GM18861 (cell line): ENCODE measurements around the gene IER5L.
A peak's percentile ranks its signal among the peaks of the same experiment; 100 is the strongest.

Experiments used
- ATAC-seq: cut with Tn5 transposase; IDR thresholded peaks from one replicate; pipeline ENCODE4 v1.9.1; 2021; ENCODE audit not compliant: unreplicated experiment

IER5L gene

DNA sequence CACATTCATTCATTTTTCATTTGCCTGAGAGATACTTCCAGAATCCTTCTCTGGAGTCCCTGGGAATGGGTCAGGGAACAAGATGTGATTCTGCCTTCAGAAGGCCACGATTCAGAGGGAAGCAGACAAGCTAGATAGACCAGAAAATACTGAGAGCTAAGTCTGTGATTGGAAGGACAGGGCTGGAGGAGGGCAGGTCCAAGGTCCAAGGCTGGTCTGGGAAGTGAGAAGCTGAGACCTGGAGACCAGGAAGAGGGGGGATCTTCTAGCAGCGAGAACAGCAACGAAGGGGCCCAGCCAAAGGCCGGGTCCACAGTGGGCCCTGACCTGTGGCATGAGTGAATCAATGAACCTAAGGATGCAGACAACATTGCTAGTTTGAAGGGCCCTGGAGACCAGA is 4.1 kb upstream of the IER5L start:
- no peak for ATAC-seq

DNA sequence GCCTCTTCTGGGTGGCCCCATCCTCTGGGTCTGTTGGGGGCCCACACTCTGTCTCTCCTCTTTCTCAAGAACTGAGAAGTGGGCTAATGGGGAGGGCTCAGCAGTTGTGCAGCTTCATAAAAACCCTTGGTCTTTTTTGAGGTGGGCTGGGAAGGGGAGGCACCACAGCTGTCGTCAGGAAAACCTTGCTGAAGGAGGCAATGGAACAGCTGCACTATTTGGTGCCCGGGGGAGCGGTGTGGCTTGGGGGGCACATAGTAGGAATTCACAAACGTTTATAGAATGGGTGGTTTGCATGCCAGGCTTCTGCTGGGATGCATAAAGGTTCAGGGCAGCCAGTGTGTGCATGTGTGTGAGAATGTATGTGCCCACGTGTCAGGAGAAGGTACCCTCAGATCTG is 3.2 kb upstream of the IER5L start:
- no peak for ATAC-seq

DNA sequence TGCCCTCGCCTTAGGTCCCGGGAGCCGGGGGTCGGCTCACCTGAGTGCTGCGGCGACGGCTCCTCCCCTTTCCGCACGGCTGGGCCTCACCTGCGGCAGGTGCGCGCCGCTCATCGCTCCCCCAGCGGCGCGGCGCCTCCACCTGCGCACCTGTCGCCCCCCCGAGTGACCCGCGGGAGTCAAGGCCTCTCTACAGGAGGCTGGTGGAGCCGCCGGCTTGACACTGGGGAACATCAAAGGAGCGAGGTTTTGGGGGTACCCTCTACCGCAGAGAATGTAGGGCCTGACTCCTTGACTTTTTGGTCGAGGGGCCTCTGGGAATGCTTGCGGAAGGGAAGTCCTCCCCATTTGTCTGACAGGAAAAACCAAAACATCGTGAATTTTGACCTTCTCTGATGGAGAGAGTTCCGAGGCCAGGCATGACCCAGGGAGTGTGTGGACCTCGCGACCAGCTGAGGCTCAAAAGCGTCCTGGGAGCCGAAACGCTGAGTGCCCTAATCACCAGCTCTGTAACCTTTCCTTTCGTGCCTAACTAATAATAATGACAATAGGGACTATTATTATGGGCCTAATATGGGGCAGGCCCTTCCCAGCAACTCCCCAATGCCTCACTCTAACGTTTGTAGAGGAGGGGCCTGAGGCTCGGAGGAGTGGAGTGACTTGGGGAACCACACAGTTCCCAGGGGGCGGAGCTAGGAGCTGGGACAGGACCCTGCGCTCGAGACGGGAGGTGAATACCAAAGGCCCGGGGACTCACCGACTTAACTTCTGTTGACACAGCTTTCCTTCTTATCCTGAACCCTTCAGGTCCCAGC is 714 bp upstream of the IER5L start:
- ATAC-seq: no peak

DNA sequence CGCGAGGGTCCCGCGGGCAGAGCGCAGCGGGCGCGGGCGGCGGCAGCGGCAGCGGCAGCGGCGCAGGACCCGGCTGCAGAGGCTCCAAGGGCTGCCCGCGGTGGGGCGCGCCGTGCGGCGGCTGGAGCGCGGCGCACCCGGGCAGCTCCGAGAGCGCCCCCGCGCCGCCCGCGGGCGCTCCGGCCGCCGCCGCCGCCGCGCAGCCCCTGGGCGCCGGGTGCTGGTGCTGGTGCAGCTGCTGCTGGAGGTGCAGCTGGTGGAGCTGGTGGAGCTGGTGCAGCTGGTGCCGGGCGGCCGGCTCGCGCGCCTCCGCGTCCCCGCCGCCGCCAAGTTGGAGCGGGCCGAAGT is 644 bp downstream of the IER5L start:
- ATAC-seq: peak; percentile 13

DNA sequence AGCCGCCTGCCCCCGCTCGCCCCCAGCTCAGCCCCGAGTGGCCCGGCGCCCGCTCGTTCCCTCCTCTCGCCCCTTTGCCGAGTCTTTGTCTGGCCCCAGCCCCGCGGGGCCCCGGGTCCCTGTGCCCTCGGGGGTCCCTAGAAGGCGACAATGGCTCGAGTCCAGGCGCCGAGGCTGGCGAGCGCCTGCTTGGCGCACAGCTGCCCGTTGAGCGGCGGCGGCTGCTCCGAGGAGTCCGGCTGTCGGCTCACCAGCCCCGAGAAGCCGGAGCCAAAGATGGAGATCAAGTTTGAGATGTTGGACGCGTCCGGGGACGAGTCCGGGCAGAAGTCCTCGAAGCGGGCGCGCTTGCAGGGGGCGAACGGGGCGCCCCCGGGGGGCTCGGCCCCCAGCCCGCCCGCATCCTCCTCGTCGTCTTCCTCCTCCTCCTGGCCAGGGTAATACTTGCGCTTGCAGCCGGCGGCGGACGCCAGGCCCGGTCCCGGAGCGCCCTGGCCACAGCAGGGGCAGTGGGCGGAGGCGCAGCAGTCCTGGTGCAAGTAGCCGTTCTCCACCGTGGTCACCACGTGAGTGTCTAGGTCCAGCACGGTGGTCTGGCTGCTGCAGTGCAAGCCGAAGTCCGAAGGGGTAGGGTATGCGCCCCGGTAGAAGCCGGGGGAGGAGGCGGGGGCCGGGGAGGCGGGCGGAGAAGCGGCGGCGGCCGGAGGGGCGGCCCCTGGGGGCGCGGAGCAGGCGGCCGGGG is 1.2 kb downstream of the IER5L start:
- no peak for ATAC-seq

DNA sequence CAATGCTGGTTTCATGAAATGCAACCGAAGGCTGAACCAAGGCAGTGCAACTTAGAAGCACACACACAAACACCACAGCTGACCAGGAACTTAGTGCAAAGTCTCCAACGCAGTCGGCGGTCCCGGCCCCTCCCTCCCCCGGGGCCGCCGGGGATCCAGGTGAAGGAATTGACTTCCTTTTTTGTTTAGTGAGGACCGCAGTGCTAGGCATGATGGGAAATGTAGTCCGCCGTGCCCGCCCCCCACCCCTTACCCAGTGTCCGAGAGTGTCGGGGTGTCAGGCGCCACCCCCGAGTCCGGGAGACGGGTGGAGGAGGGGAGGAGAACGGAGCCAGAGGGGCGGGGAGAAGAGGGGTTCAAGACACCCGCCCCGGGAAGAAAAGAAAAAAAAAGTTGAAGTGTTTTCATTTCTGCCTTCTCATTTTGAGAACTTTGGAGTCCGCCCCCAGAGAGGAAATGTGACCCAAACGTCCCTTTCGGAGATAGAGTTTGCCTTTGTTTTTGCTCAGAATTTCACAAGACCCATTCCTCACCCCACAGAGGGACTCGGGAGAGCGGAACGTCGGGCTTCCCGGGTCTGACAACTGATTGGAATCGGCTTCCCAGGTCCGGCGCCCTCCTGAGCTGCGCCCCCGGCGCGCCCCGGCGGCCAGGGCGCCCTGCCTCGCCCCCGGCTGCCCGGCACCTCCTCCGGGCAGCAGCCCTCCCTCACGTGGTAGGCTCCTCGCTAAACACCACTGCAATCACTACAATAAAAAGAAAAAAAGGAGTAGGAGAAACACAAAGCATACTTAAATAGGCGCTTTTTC is 2.0 kb downstream of the IER5L start:
- ATAC-seq: no peak

DNA sequence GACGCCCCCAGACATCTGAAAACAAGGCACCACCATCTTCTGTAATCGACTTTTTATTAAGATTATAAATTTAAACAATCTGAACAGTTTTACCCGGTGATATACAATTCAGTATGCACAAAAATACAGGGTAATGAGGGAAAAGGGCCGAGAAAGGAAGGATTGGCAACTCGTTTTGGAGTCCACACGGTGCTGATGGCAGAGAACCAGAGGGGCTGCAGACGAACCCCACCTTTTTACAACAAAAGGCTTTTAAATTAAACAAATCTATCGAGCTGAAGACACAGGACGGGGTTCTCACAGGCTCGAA is 2.6 kb downstream of the IER5L start:
- ATAC-seq: no peak

DNA sequence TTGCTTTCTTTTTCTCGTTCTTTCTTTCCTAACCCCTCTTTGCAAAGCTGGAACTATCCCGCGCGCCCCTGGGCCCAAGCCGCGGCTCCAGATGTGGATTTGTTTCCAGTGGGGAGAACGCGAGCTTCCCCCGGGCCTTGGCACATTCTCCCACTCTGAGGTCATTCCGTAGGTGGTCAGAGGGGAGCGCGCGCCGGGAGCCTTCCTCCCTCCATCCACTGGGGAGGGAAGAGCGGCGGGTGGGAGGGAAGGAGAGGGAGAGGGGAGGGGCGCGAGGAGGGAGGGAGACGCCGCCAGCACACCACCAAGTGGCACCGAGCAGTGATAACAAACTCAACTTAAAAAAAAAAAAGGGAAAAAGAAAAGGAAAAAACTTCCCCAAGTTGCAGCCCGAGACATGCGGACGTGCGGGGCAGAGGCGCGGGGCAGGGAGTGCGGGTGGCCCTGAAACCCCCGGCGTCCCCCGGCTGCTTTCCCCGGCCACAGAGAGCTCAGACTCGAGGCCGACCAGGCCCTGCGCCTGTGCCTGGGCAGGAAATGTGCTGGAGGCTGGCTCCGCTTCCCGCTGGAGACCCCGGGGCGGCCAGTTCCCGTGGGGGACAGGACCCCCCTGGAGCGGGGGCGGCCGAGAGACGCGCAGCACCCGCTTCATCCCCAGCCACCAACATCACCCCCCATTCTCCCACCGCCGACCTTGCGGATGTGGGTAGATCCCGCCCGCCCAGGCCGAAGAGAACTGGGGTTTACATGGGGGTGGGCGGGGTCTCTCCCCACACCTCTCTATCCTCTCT is 3.1 kb downstream of the IER5L start:
- no peak for ATAC-seq

DNA sequence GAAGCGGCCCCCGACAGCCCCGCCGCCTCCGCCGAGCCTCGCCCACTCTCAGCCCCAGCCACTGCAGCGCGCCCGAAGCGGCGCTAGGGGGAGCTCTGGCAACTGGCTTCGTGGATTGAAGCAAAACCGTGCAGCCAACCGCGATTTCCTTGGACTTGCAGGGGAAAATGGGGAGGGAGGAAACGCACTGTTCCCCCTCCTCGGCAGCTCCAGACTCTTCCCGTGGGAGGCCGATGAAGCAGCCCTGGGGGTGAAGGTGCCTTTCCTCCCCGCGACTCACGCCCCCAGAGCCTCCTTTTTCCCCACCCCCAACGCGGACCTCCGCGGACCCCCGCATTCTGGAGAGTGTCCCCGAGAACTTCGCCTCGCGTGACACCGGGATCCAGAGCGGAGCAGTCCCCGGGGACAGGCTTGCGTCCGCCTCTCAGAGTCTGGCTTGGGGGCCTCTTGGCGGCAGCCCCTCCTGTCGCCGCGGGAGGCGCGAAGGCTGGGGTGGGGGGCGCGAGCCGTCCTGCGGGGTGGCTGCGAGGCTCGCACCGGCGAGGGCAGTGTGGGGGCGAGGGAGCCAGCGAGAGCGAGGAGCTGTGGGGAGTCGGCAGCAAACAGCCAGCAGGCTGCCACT is 3.8 kb downstream of the IER5L start:
- no peak for ATAC-seq

DNA sequence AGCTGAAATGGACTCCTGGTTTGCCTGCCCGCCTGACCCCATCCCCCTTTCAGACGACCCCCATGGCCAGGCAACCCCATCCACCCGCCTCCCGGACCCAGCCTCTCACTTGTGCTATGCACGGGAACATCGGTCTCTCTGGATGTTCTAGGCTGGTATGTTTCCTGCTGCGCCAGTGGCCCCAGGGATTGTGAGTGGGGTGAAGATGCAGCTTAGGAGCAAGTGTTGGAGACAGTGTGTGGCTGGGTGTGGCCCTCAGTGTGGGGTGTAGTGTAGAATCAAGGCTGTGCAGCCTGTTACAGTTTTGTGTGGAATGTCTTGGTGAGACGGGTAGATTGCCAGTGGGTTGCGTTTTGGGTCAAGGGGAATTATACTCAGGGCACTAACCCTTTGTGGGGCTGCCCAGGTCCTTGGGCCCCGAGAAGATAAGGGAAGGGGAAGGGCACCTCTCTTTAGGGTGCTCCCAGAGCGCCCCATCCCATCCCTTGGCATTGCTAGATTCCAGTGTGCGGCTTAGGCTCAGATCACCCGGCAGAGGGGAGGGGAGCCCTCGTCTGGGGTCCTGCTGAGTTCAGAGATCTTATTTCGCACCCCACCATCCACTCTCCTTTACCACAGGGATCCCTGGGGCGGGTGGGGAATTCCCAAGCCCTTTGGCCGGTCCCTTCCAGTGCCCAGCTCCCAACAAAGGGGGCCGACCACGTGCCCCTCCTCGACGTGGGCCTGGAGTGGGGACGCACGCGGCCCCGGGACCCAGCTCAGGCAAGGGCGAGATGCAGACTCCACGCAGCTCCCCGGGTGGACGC is 4.6 kb downstream of the IER5L start:
- ATAC-seq: no peak

DNA sequence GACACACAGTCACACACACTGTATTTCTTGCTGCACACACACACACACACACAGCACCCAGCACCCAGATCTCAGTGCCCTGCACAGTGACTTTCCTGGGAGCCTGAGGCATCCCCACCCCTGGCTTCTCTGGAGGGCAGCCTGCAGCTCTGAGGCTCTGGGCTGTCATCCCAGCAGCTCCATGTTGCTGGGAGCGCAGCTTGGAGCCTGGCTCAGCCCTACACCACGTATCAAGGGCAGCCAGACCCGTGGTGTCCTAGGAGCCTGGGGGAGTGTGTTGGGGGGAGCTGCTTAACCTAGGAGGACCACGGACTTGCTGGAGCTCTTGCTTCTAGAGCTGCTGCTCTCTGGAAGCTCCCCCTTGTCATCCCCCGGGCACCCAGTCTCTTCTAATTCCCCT is 5.2 kb downstream of the IER5L start:
- no peak for ATAC-seq

DNA sequence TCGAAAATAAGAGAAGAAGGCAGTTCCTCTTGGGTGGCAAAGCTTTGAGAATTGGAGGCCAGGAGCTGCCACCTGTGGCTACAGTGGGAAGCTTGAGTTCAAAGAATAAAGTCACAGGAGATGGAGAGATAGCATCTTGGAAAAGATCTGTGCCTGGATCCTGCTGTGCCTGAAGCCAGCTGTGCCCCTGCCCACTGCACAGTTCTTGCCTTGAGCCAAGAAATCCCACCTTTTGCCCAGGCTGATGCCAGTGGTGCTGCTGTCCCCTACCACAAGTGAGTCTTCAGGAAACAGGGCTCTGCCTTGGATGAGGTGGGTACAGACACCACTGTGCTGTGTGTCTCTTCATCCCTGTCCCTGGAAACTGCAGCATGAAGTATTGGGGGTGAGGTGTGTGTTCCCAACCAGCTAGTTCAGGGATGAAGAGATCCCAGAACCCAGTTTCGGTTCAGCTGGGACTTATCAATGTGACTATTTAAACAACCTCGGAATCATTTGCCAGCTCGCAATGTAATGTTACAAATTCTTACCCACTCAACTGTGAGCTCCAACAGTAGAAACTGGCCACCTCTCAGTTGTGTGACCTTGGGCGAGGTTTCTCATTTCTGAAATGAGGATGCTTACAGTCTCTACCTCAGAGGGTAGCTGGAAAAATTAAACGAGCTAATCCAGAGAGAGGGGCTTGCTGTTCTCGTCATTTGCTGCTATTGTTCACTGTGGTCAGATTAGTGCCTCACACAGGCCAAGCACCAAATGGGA is 5.9 kb downstream of the IER5L start:
- ATAC-seq: no peak

DNA sequence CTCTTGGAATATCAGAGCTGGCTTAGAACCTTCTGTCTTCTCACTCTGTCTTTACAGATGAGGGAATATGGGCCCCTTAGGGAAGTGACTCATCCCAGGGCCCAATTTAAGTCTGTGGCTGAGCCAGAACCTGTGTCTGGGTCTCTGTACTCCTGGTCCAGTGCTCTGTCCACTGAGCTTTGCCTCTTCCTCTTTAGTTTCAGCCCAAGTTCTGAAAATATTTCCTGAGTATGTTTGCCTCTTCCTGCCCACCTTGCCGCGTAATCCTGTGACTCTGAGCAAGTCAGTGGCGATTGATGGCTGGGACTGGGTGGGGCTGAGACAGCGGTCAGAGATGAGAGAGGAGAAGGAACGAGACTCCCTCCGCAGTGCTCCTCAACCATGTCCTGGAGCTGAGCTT is 7.8 kb downstream of the IER5L start:
- no peak for ATAC-seq

DNA sequence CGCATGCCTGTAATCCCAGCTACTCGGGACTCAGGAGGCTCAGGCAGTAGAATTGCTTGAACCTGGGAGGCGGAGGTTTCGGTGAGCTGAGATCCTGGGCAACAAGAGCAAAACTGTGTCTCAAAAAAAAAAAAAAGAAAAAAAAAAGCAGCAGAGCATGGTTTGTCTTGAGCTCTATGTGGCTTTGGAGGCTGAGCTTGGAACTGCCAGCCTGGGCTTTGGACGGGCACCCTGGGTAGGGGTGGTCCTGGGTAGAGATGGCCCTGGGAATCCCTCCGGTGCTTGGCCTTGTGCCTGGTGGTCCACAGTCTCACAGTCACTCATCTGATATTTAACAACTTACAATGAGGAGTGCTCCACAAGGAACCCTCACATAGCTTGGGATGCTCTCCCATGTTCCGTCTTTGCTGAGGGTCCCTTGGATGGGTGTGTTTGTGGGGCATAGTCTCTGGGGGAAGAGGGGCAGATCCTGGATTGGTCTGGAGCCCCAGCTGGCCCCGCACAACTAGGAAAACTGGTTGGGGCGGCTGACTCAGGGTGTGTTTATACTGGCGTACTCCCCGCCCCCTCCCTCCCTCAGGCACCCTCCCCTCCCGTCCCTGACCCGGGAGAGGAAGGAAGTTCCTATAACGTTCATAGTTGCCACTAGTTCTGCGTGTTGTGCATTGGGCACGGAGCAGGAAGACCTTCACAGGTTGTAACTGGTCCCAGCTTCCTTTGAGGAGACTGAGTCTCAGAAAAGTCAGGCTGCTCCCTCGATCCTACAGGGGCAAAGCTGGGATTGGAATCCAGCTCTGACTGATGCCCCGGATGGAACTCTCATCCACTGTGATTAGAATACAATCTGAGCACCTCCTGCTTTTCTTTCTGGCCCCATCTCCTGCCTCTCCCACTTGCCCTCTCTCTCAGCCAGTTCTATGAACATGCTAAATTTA is 11.2 kb downstream of the IER5L start:
- ATAC-seq: no peak

DNA sequence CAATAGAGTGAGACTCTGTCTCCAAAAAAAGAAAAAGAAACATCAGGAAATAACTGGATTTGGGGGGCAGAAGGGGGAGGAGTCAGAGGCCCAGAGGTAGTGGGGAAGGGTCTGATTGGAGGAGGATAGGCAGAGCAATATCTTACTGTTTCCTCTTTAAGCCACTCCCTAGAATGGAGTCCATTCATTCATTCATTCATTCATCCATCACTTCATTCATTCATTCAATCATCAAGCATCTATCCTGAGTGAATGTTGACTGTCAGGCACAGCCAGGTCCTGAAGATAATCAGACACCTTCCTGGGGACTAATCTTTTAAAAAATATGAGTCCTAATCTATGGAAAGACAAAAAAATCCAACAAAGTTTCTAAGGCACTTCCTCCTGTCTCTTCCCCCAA is 12.9 kb downstream of the IER5L start:
- no peak for ATAC-seq

DNA sequence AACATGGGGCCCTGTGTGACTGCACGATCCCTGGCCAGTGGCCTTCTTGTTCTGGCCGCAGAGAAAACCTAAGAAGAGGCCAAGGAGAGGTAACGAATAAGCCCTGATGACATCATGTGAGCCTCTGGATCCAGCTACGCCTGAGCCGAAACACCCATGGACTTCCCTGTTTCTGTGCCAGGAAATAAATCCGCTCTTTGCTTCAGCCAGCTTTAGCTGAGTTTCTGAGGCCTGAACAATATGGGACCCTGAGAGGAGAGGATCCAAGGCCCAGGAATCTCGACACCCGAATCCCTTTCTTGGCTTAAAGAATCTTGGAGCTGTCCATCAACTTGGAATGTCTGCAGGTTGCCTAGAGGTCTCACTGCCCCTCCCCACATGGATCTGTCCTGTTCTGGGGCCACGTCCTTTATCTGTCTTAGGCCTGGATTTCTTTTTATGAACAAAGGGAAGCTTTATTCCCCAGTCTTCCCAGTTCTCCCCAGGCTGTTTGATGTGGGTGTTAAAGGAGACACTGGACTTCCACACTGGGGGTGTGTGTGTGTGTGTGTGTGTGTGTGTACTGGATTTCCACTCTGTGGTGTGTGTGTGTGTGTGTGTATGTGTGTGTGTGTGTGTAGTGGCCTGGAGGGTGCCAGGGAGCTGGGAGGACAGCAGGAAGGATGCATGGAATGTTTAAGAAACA is 13.7 kb downstream of the IER5L start:
- ATAC-seq: no peak

DNA sequence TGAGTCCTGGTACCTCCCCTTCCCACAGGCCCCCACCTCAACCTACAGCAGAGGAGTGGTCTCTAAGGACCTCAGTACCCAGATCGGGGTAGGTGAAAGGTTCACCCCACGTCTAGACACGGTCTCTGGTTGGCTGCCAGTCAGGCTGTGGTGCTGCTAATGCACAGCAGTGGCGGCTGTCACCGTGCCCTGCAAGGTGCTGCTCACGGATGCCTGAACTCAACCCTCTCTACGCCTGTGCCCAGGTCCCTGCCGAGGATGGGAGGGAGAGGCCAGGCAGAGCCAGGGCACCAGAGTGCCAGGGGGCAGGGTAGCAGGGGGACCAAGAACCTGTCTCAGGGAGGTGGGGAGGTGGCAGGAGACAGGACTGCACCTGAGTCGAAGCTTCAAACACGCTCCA is 14.3 kb downstream of the IER5L start:
- ATAC-seq: no peak
